Cerebellar nuclear complex (tissue), 1 donor: ENCODE data around the gene SRRT.
"Not testable (repeated sequence)": the region's sequence is repeated elsewhere in the genome, so short reads cannot be mapped to it uniquely, and the experiment has no call there.

ENCODE experiments used
- DNase-seq, 2 experiments: peaks; one replicate each; lab custom pipeline; 2025; lab: John Stamatoyannopoulos, UW

The SRRT gene

GRCh38 chr7:100894860-100895700 is 20.2 kb downstream of the SRRT start:
- DNase-seq = no peak

- no peak for DNase-seq
Measured at GRCh38 chr7:100895701-100895955, 20.7 kb downstream of the SRRT start, which contains the start of gene ACHE. Gene ACHE (minus strand): TSS chr7:100895888. CDS start chr7:100894232, 1,656 bp downstream.

GRCh38 chr7:100895956-100896731 is 21.2 kb downstream of the SRRT start:
- no peak for DNase-seq

- DNase-seq = peak in 1 of 2 experiments; percentile 24
Measured at GRCh38 chr7:100896732-100897608, 22.1 kb downstream of the SRRT start.

- DNase-seq = no peak
Measured at GRCh38 chr7:100897772-100898454, 23.0 kb downstream of the SRRT start.

GRCh38 chr7:100899432-100899831 is 24.5 kb downstream of the SRRT start:
- DNase-seq = no peak

- DNase-seq = no peak
Measured at GRCh38 chr7:100900978-100901377, 26.1 kb downstream of the SRRT start.

- DNase-seq = no peak
Measured at GRCh38 chr7:100901921-100902332, 27.0 kb downstream of the SRRT start.

GRCh38 chr7:100902638-100903037 is 27.7 kb downstream of the SRRT start:
- DNase-seq = no peak

GRCh38 chr7:100908512-100908911 is 33.6 kb downstream of the SRRT start:
- DNase-seq = no peak

GRCh38 chr7:100910443-100910842 is 35.5 kb downstream of the SRRT start:
- not testable (repeated sequence) for DNase-seq

- DNase-seq = no peak
Measured at GRCh38 chr7:100911484-100911883, 36.6 kb downstream of the SRRT start.

GRCh38 chr7:100914208-100914878 is 39.4 kb downstream of the SRRT start:
- DNase-seq = no peak

GRCh38 chr7:100914879-100915447 is 40.1 kb downstream of the SRRT start:
- no peak for DNase-seq

GRCh38 chr7:100919335-100919734 is 44.4 kb downstream of the SRRT start:
- not testable (repeated sequence) for DNase-seq

- not testable (repeated sequence) for DNase-seq
Measured at GRCh38 chr7:100919779-100920437, 45.0 kb downstream of the SRRT start.

GRCh38 chr7:100921039-100921438 is 46.1 kb downstream of the SRRT start:
- no peak for DNase-seq

- not testable (repeated sequence) for DNase-seq
Measured at GRCh38 chr7:100923616-100924015, 48.7 kb downstream of the SRRT start.

- no peak for DNase-seq
Measured at GRCh38 chr7:100929808-100930174, 54.9 kb downstream of the SRRT start.

- DNase-seq = no peak
Measured at GRCh38 chr7:100933734-100934133, 58.8 kb downstream of the SRRT start.
